Measurements from ENCODE around the gene TMEM150A. TPM values are rescaled to one million over a fixed set of nuclear protein-coding genes. Genes with fewer than 3 reads are reported as not detected.

Gene TMEM150A
- polyA plus RNA-seq, 1 donor from 2014 or later, result 8.4 TPM

- Histone ChIP-seq H3K4me2 (ENCODE audit: low read length) (no peak overlapping the region), H3F3A (ENCODE audit: insufficient read depth, low read length, poor library complexity, severe bottlenecking) (no peaks in the 10 kb centered on the region), H3K9me3 (ENCODE audit: low read length) (no peaks in the 10 kb centered on the region)
Observed at GRCh38 chr2:85597241-85597640, 5.3 kb downstream of the TMEM150A start.

GRCh38 chr2:85596486-85597143 is 5.9 kb downstream of the TMEM150A start:
- no peaks in the 10 kb centered on the region for H3K9me2 ChIP-seq (ENCODE audit: insufficient read depth, low read length)
- H3F3A ChIP-seq (ENCODE audit: insufficient read depth, low read length, poor library complexity, severe bottlenecking), result no peaks in the 10 kb centered on the region
- H3K4me2 ChIP-seq (ENCODE audit: low read length), result peak overlapping the region; percentile 47
- H3K79me2 ChIP-seq (replicated peaks; ENCODE audit: insufficient read depth, low read length), result peaks cover 11% of the 10 kb centered on the region
- no peaks in the 10 kb centered on the region for H3K27me3 ChIP-seq (ENCODE audit: insufficient read depth, low read depth, low read length)
- no peaks in the 10 kb centered on the region for H3K36me3 ChIP-seq (ENCODE audit: insufficient read depth, low read length)
- peak overlapping the region; percentile 85 for H3K4me3 ChIP-seq (ENCODE audit: low read length)
- H2AFZ ChIP-seq (ENCODE audit: low read depth, low read length), result no peak overlapping the region
- H4K20me1 ChIP-seq (ENCODE audit: insufficient read depth), result no peaks in the 10 kb centered on the region
- no peak overlapping the region for H3K27ac ChIP-seq (ENCODE audit: low read length)
- TF ChIP-seq TAF1 (IDR thresholded peaks at IDR 0.05; ENCODE audit: low read depth) (no peak), EZH2 (IDR thresholded peaks at IDR 0.05; ENCODE audit: borderline replicate concordance, insufficient read depth, low read length, poor library complexity, severe bottlenecking) (no peak), CTCF (IDR thresholded peaks at IDR 0.05; ENCODE audit: poor library complexity, severe bottlenecking) (no peak), MXI1 (conservative IDR thresholded peaks at IDR 0.05; ENCODE audit: poor library complexity, severe bottlenecking) (no peak), EP300 (conservative IDR thresholded peaks at IDR 0.05; ENCODE audit: poor library complexity, severe bottlenecking) (no peak), RAD21 (conservative IDR thresholded peaks at IDR 0.05) (no peak), SMC3 (conservative IDR thresholded peaks at IDR 0.05; ENCODE audit: poor library complexity) (no peak)
- peak overlapping the region; percentile 89 for H3K9ac ChIP-seq (ENCODE audit: low read length)
- no peaks in the 10 kb centered on the region for H3K9me3 ChIP-seq (ENCODE audit: low read length)

More at GRCh38 chr2:85597241-85597640, 5.3 kb downstream of the TMEM150A start:
- Histone ChIP-seq H3K4me3 (ENCODE audit: low read length) (peak overlapping the region; percentile 85), H3K36me3 (ENCODE audit: insufficient read depth, low read length) (no peaks in the 10 kb centered on the region), H3K79me2 (replicated peaks; ENCODE audit: insufficient read depth, low read length) (peaks cover 11% of the 10 kb centered on the region), H3K27me3 (ENCODE audit: insufficient read depth, low read depth, low read length) (no peaks in the 10 kb centered on the region), H3K27ac (ENCODE audit: low read length) (no peak overlapping the region), H3K9me2 (ENCODE audit: insufficient read depth, low read length) (no peaks in the 10 kb centered on the region), H4K20me1 (ENCODE audit: insufficient read depth) (no peaks in the 10 kb centered on the region), H2AFZ (ENCODE audit: low read depth, low read length) (no peak overlapping the region), H3K9ac (ENCODE audit: low read length) (no peak overlapping the region)
- TF ChIP-seq CTCF (IDR thresholded peaks at IDR 0.05; ENCODE audit: poor library complexity, severe bottlenecking), result no peak
- TF ChIP-seq POLR2AphosphoS5 (IDR thresholded peaks at IDR 0.05), result no peak
- no peak for TF ChIP-seq EP300 (conservative IDR thresholded peaks at IDR 0.05; ENCODE audit: poor library complexity, severe bottlenecking)
- TF ChIP-seq TAF1 (IDR thresholded peaks at IDR 0.05; ENCODE audit: low read depth), result no peak
- TF ChIP-seq MXI1 (conservative IDR thresholded peaks at IDR 0.05; ENCODE audit: poor library complexity, severe bottlenecking), result no peak
- TF ChIP-seq REST (IDR thresholded peaks at IDR 0.05; ENCODE audit: borderline replicate concordance), result no peak
- no peak for TF ChIP-seq SMC3 (conservative IDR thresholded peaks at IDR 0.05; ENCODE audit: poor library complexity)
- TF ChIP-seq RAD21 (conservative IDR thresholded peaks at IDR 0.05), result no peak
- TF ChIP-seq EZH2 (IDR thresholded peaks at IDR 0.05; ENCODE audit: borderline replicate concordance, insufficient read depth, low read length, poor library complexity, severe bottlenecking), result no peak
